ENCODE data around the gene TBC1D20. TPM values are rescaled to one million over a fixed set of nuclear protein-coding genes. Genes with fewer than 3 reads are reported as not detected.

TBC1D20 gene
- total RNA-seq, 2 experiments from 2014 or later, result 22.2 to 23.8 TPM

- Mint-ChIP-seq H3K27ac (peak overlapping the region; percentile 96), H3K36me3 (ENCODE audit: low read depth) (peaks cover 84% of the 10 kb centered on the region), H3K4me1 (ENCODE audit: low read depth) (peaks cover 89% of the 10 kb centered on the region), H3K27me3 (no peaks in the 10 kb centered on the region), H3K9me3 (no peaks in the 10 kb centered on the region), H3K4me3 (no peak overlapping the region)
- TF ChIP-seq CTCF (IDR thresholded peaks at IDR 0.05), result no peak
- intact Hi-C loops (cut with micrococcal nuclease), result no loop called here
- DNase-seq, result no peak
- no peak for ATAC-seq
- POLR2A ChIA-PET, result interaction anchor here (0.8 to 1.3 kb wide), 3 partner anchors 11 to 104 kb away, joined by 3 read pairs; no protein-coding TSS in a partner anchor
- CTCF ChIA-PET, result no interaction called here
Observed at GRCh38 chr20:434661-435419, 27.5 kb downstream of the TBC1D20 start.

GRCh38 chr20:434221-434620, 28.1 kb downstream of the TBC1D20 start:
- H3K27me3 Mint-ChIP-seq, result no peaks in the 10 kb centered on the region
- no peaks in the 10 kb centered on the region for H3K9me3 Mint-ChIP-seq
- peak overlapping the region; percentile 96 for H3K27ac Mint-ChIP-seq
- peaks cover 81% of the 10 kb centered on the region for H3K36me3 Mint-ChIP-seq (ENCODE audit: low read depth)
- no peak overlapping the region for H3K4me3 Mint-ChIP-seq
- intact Hi-C loops (cut with micrococcal nuclease), result no loop called here
- H3K4me1 Mint-ChIP-seq (ENCODE audit: low read depth), result peaks cover 83% of the 10 kb centered on the region
- ChIA-PET POLR2A (interaction anchor here (1.1 kb wide), 1 partner anchor 52 kb away, joined by 3 read pairs; no protein-coding TSS in a partner anchor), CTCF (no interaction called here)
- ATAC-seq (no peak), DNase-seq (no peak)
- no peak for TF ChIP-seq CTCF (IDR thresholded peaks at IDR 0.05)

GRCh38 chr20:433300-433975, 28.9 kb downstream of the TBC1D20 start:
- Mint-ChIP-seq H3K27me3 (no peaks in the 10 kb centered on the region), H3K9me3 (no peaks in the 10 kb centered on the region), H3K4me1 (ENCODE audit: low read depth) (peaks cover 75% of the 10 kb centered on the region), H3K27ac (peak overlapping the region; percentile 96), H3K4me3 (peak overlapping the region; percentile 42), H3K36me3 (ENCODE audit: low read depth) (peaks cover 75% of the 10 kb centered on the region)
- ATAC-seq (peak; percentile 85), DNase-seq (peak; percentile 85)
- intact Hi-C loops (cut with micrococcal nuclease), result no loop called here
- POLR2A ChIA-PET, result interaction anchor here (1.1 to 1.5 kb wide), 5 partner anchors 9 to 60 kb away, joined by 3 to 5 read pairs (median 4); no protein-coding TSS in a partner anchor
- no peak for TF ChIP-seq CTCF (IDR thresholded peaks at IDR 0.05)
- CTCF ChIA-PET, result no interaction called here

GRCh38 chr20:432677-433299, 29.5 kb downstream of the TBC1D20 start:
- peaks cover 74% of the 10 kb centered on the region for H3K36me3 Mint-ChIP-seq (ENCODE audit: low read depth)
- ATAC-seq, result no peak
- H3K9me3 Mint-ChIP-seq, result no peaks in the 10 kb centered on the region
- H3K27ac Mint-ChIP-seq, result peak overlapping the region; percentile 96
- ChIA-PET CTCF (no interaction called here), POLR2A (interaction anchor here (0.6 to 1.5 kb wide), 6 partner anchors 10 to 81 kb away, joined by 3 to 5 read pairs (median 4); no protein-coding TSS in a partner anchor)
- no peaks in the 10 kb centered on the region for H3K27me3 Mint-ChIP-seq
- peak overlapping the region; percentile 42 for H3K4me3 Mint-ChIP-seq
- no peak for DNase-seq
- no peak for TF ChIP-seq CTCF (IDR thresholded peaks at IDR 0.05)
- intact Hi-C loops (cut with micrococcal nuclease), result no loop called here
- H3K4me1 Mint-ChIP-seq (ENCODE audit: low read depth), result peaks cover 68% of the 10 kb centered on the region
